ENCODE measurements around the gene CD27.
A peak's percentile ranks its signal among the peaks of the same experiment; 100 is the strongest.
"Not testable (repeated sequence)": the region's sequence is repeated elsewhere in the genome, so short reads cannot be mapped to it uniquely, and the experiment has no call there.

Gene CD27

GRCh38 chr12:6461401-6462233 lies 16.9 kb downstream of the CD27 start:
- peak; percentile 68 for DNase-seq (ENCODE audit: low read depth)

- DNase-seq (ENCODE audit: low read depth), result no peak
These were observed 17.7 kb downstream of the CD27 start for GRCh38 chr12:6462234-6462995.

- DNase-seq (ENCODE audit: low read depth), result no peak
These were observed 18.5 kb downstream of the CD27 start for GRCh38 chr12:6463216-6463615.

GRCh38 chr12:6463858-6464257 lies 19.1 kb downstream of the CD27 start:
- no peak for DNase-seq (ENCODE audit: low read depth)

- DNase-seq (ENCODE audit: low read depth), result no peak
These were observed 19.8 kb downstream of the CD27 start for GRCh38 chr12:6464531-6464930.

- DNase-seq (ENCODE audit: low read depth), result no peak
These were observed 20.9 kb downstream of the CD27 start for GRCh38 chr12:6465467-6466183.

- no peak for DNase-seq (ENCODE audit: low read depth)
These were observed 21.4 kb downstream of the CD27 start for GRCh38 chr12:6466184-6466573.

- not testable (repeated sequence) for DNase-seq (ENCODE audit: low read depth)
These were observed 22.0 kb downstream of the CD27 start for GRCh38 chr12:6466751-6467150.

- not testable (repeated sequence) for DNase-seq (ENCODE audit: low read depth)
These were observed 23.0 kb downstream of the CD27 start for GRCh38 chr12:6467571-6468282.

- no peak for DNase-seq (ENCODE audit: low read depth)
These were observed 23.5 kb downstream of the CD27 start for GRCh38 chr12:6468283-6468575.

GRCh38 chr12:6469092-6469491 lies 24.3 kb downstream of the CD27 start:
- no peak for DNase-seq (ENCODE audit: low read depth)

- no peak for DNase-seq (ENCODE audit: low read depth)
These were observed 25.0 kb downstream of the CD27 start for GRCh38 chr12:6469609-6470374.

GRCh38 chr12:6470375-6471163 lies 25.8 kb downstream of the CD27 start, which contains the start of gene VAMP1:
VAMP1 (minus strand) TSS chr12:6470677; CDS start chr12:6470531, 146 bp downstream.
- peak; percentile 94 for DNase-seq (ENCODE audit: low read depth)

- no peak for DNase-seq (ENCODE audit: low read depth)
These were observed 27.2 kb downstream of the CD27 start for GRCh38 chr12:6471989-6472360.

- DNase-seq (ENCODE audit: low read depth), result no peak
These were observed 27.7 kb downstream of the CD27 start for GRCh38 chr12:6472491-6472890.

- not testable (repeated sequence) for DNase-seq (ENCODE audit: low read depth)
These were observed 30.6 kb downstream of the CD27 start for GRCh38 chr12:6475233-6475975.

GRCh38 chr12:6476489-6476888 lies 31.7 kb downstream of the CD27 start:
- no peak for DNase-seq (ENCODE audit: low read depth)

- not testable (repeated sequence) for DNase-seq (ENCODE audit: low read depth)
These were observed 33.0 kb downstream of the CD27 start for GRCh38 chr12:6477601-6478377.

- DNase-seq (ENCODE audit: low read depth), result no peak
These were observed 33.7 kb downstream of the CD27 start for GRCh38 chr12:6478416-6478815.

Data from stimulated activated CD8-positive, alpha-beta memory T cell treated with anti-CD3 and anti-CD28 coated beads, Interleukin-12 subunit alpha, Interleukin-12 subunit beta, amount 100 ng/mL, for 1 hour (primary cell).